ENCODE data around the gene RAPGEF3. TPM values are rescaled to one million over a fixed set of nuclear protein-coding genes. Genes with fewer than 3 reads are reported as not detected.

RAPGEF3 gene
- total RNA-seq, result 1 to 10 TPM in 1 of 2 experiments, under 1 TPM in 1; 0.95 to 1.1 TPM
- polyA plus RNA-seq, result 0.15 TPM

- Mint-ChIP-seq H3K4me3 (peak within 1 kb of the TSS; percentile 68 to 90 (median 75)), H3K4me1 (peaks cover 11 to 31% (median 15%) of the 10 kb centered on the region in 3 donors), H3K9me3 (no peaks in the 10 kb centered on the region), H3K27ac (peak within 1 kb of the TSS in 3 of 8 donors; percentile 23 to 56 (median 50)), H3K36me3 (no peaks in the 10 kb centered on the region), H3K27me3 (no peaks in the 10 kb centered on the region)
- CTCF ChIA-PET, result interaction anchor here (0.6 to 10.6 kb wide), 11 partner anchors 8 to 79 kb away, joined by 3 to 156 read pairs (median 13); partner anchors contain the start of genes RPAP3 and SLC48A1
- no peaks in the 10 kb centered on the region for H3K36me3 ChIP-seq (ENCODE audit: insufficient read depth, low read length)
- peak within 1 kb of the TSS; percentile 66 for H3K4me3 ChIP-seq (ENCODE audit: low read length)
- H3K27ac ChIP-seq (ENCODE audit: low read depth, low read length), result peak within 1 kb of the TSS; percentile 31
- H3K4me1 ChIP-seq (ENCODE audit: insufficient read depth, low read length), result peaks cover 11% of the 10 kb centered on the region
- H3K27me3 ChIP-seq (ENCODE audit: insufficient read depth, low read length, poor library complexity, severe bottlenecking), result no peaks in the 10 kb centered on the region
- DNase-seq, result peak; percentile 51 to 80 (median 60)
- POLR2A ChIA-PET, result interaction anchor here (0.9 to 1.3 kb wide), 3 partner anchors 13 to 17 kb away, joined by 3 to 5 read pairs (median 3); no protein-coding TSS in a partner anchor
- H3K9me3 ChIP-seq (ENCODE audit: low read length), result no peaks in the 10 kb centered on the region
Measured at GRCh38 chr12:47758834-47759690, at the start of gene RAPGEF3. RAPGEF3 (minus strand) TSS chr12:47758880; CDS start chr12:47758556, 324 bp downstream.

GRCh38 chr12:47808050-47808449 lies 49.4 kb upstream of the RAPGEF3 start:
- POLR2A ChIA-PET, result interaction anchor here (0.5 to 1.9 kb wide), 10 partner anchors 10 to 1400 kb away, joined by 3 to 23 read pairs (median 4); partner anchors contain the start of gene RPAP3
- H3K36me3 Mint-ChIP-seq, result peaks cover 0 to 21% (median 1%) of the 10 kb centered on the region in 3 donors

GRCh38 chr12:47807338-47807737 lies 48.7 kb upstream of the RAPGEF3 start:
- Mint-ChIP-seq H3K36me3 (peaks cover 0 to 21% (median 1%) of the 10 kb centered on the region in 3 donors), H3K4me1 (peaks cover 91 to 99% (median 99%) of the 10 kb centered on the region in 3 donors), H3K4me3 (peak overlapping the region in 6 of 7 donors; percentile 53 to 86 (median 71)), H3K27me3 (peaks cover 0 to 2% of the 10 kb centered on the region in 2 donors), H3K27ac (peak overlapping the region in 7 of 8 donors; percentile 88 to 97 (median 93)), H3K9me3 (no peaks in the 10 kb centered on the region)
- H3K4me3 ChIP-seq (ENCODE audit: low read length), result peak overlapping the region; percentile 69
- ChIA-PET POLR2A (interaction anchor here (1.0 to 1.9 kb wide), 7 partner anchors 11 to 101 kb away, joined by 3 to 23 read pairs (median 4); partner anchors contain the start of gene RPAP3), CTCF (interaction anchor here (1.2 to 24.2 kb wide), 11 partner anchors 10 to 156 kb away, joined by 3 to 452 read pairs (median 9); partner anchors contain the start of genes HDAC7, SLC48A1 and TMEM106C)
- DNase-seq, result no peak
- H3K36me3 ChIP-seq (ENCODE audit: insufficient read depth, low read length), result peaks cover 7% of the 10 kb centered on the region
- no peaks in the 10 kb centered on the region for H3K27me3 ChIP-seq (ENCODE audit: insufficient read depth, low read length, poor library complexity, severe bottlenecking)
- H3K4me1 ChIP-seq (ENCODE audit: insufficient read depth, low read length), result peaks cover 99% of the 10 kb centered on the region
- peak overlapping the region; percentile 69 for H3K27ac ChIP-seq (ENCODE audit: low read depth, low read length)
- H3K9me3 ChIP-seq (ENCODE audit: low read length), result no peaks in the 10 kb centered on the region

More at GRCh38 chr12:47808050-47808449, 49.4 kb upstream of the RAPGEF3 start:
- Mint-ChIP-seq H3K27me3 (peaks cover 0 to 2% of the 10 kb centered on the region in 2 donors), H3K4me1 (peaks cover 89 to 99% (median 98%) of the 10 kb centered on the region in 3 donors), H3K4me3 (peak overlapping the region; percentile 59 to 86 (median 69)), H3K9me3 (no peaks in the 10 kb centered on the region), H3K27ac (peak overlapping the region; percentile 88 to 97 (median 94))
- Histone ChIP-seq H3K4me1 (ENCODE audit: insufficient read depth, low read length) (peaks cover 97% of the 10 kb centered on the region), H3K27ac (ENCODE audit: low read depth, low read length) (peak overlapping the region; percentile 69), H3K27me3 (ENCODE audit: insufficient read depth, low read length, poor library complexity, severe bottlenecking) (no peaks in the 10 kb centered on the region), H3K4me3 (ENCODE audit: low read length) (peak overlapping the region; percentile 69), H3K9me3 (ENCODE audit: low read length) (no peaks in the 10 kb centered on the region), H3K36me3 (ENCODE audit: insufficient read depth, low read length) (peaks cover 7% of the 10 kb centered on the region)
- DNase-seq, result peak; percentile 55 to 87 (median 70)
- CTCF ChIA-PET, result interaction anchor here (0.9 to 24.2 kb wide), 16 partner anchors 10 to 155 kb away, joined by 3 to 452 read pairs (median 6); partner anchors contain the start of genes HDAC7, SLC48A1 and TMEM106C

- H3K36me3 Mint-ChIP-seq, result peaks cover 0 to 27% (median 1%) of the 10 kb centered on the region in 3 donors
- Histone ChIP-seq H3K9me3 (ENCODE audit: low read length) (no peaks in the 10 kb centered on the region), H3K27ac (ENCODE audit: low read depth, low read length) (no peak overlapping the region), H3K4me1 (ENCODE audit: insufficient read depth, low read length) (peaks cover 99% of the 10 kb centered on the region), H3K4me3 (ENCODE audit: low read length) (peak overlapping the region; percentile 6), H3K36me3 (ENCODE audit: insufficient read depth, low read length) (peaks cover 11% of the 10 kb centered on the region), H3K27me3 (ENCODE audit: insufficient read depth, low read length, poor library complexity, severe bottlenecking) (no peaks in the 10 kb centered on the region)
- peaks cover 0 to 2% of the 10 kb centered on the region in 2 donors for H3K27me3 Mint-ChIP-seq
- no peaks in the 10 kb centered on the region for H3K9me3 Mint-ChIP-seq
- ChIA-PET POLR2A (no interaction called here), CTCF (interaction anchor here (1.3 to 24.2 kb wide), 2 partner anchors 20 to 30 kb away, joined by 3 to 452 read pairs; no protein-coding TSS in a partner anchor)
- H3K4me1 Mint-ChIP-seq, result peaks cover 86 to 98% (median 97%) of the 10 kb centered on the region in 3 donors
- H3K4me3 Mint-ChIP-seq, result peak overlapping the region in 2 of 7 donors; percentile 12 to 36
- peak overlapping the region; percentile 24 to 97 (median 72) for H3K27ac Mint-ChIP-seq
- DNase-seq, result no peak
Measured at GRCh38 chr12:47805417-47805816, 46.7 kb upstream of the RAPGEF3 start.

- Mint-ChIP-seq H3K36me3 (peaks cover 0 to 35% (median 1%) of the 10 kb centered on the region in 3 donors), H3K9me3 (no peaks in the 10 kb centered on the region), H3K4me1 (peaks cover 80 to 93% (median 89%) of the 10 kb centered on the region in 3 donors), H3K27ac (peak overlapping the region in 2 of 8 donors; percentile 29 to 85), H3K4me3 (no peak overlapping the region), H3K27me3 (peaks cover 0 to 2% of the 10 kb centered on the region in 2 donors)
- H3K36me3 ChIP-seq (ENCODE audit: insufficient read depth, low read length), result peaks cover 11% of the 10 kb centered on the region
- POLR2A ChIA-PET, result interaction anchor here (0.7 to 1.0 kb wide), 3 partner anchors 8 to 32 kb away, joined by 3 to 4 read pairs (median 4); no protein-coding TSS in a partner anchor
- H3K27ac ChIP-seq (ENCODE audit: low read depth, low read length), result no peak overlapping the region
- no peaks in the 10 kb centered on the region for H3K9me3 ChIP-seq (ENCODE audit: low read length)
- H3K4me3 ChIP-seq (ENCODE audit: low read length), result no peak overlapping the region
- CTCF ChIA-PET, result interaction anchor here (1.2 to 24.2 kb wide), 2 partner anchors 15 to 31 kb away, joined by 3 to 452 read pairs; partner anchors contain the start of gene HDAC7
- no peak for DNase-seq
- H3K4me1 ChIP-seq (ENCODE audit: insufficient read depth, low read length), result peaks cover 94% of the 10 kb centered on the region
- no peaks in the 10 kb centered on the region for H3K27me3 ChIP-seq (ENCODE audit: insufficient read depth, low read length, poor library complexity, severe bottlenecking)
Measured at GRCh38 chr12:47804171-47804570, 45.5 kb upstream of the RAPGEF3 start.

- no peak overlapping the region for H3K27ac ChIP-seq (ENCODE audit: low read depth, low read length)
- H3K27me3 Mint-ChIP-seq, result peaks cover 0 to 2% of the 10 kb centered on the region in 2 donors
- H3K27ac Mint-ChIP-seq, result peak overlapping the region; percentile 30 to 97 (median 80)
- peaks cover 87% of the 10 kb centered on the region for H3K4me1 ChIP-seq (ENCODE audit: insufficient read depth, low read length)
- peaks cover 71 to 89% (median 84%) of the 10 kb centered on the region in 3 donors for H3K4me1 Mint-ChIP-seq
- no peak overlapping the region for H3K4me3 ChIP-seq (ENCODE audit: low read length)
- peaks cover 0 to 44% (median 1%) of the 10 kb centered on the region in 3 donors for H3K36me3 Mint-ChIP-seq
- H3K9me3 Mint-ChIP-seq, result no peaks in the 10 kb centered on the region
- no peak for DNase-seq
- H3K9me3 ChIP-seq (ENCODE audit: low read length), result no peaks in the 10 kb centered on the region
- H3K36me3 ChIP-seq (ENCODE audit: insufficient read depth, low read length), result peaks cover 11% of the 10 kb centered on the region
- H3K27me3 ChIP-seq (ENCODE audit: insufficient read depth, low read length, poor library complexity, severe bottlenecking), result no peaks in the 10 kb centered on the region
- H3K4me3 Mint-ChIP-seq, result peak overlapping the region in 3 of 7 donors; percentile 16 to 75 (median 26)
- ChIA-PET POLR2A (no interaction called here), CTCF (interaction anchor here (1.2 to 24.2 kb wide), 2 partner anchors 16 to 32 kb away, joined by 3 to 452 read pairs; partner anchors contain the start of gene HDAC7)
Measured at GRCh38 chr12:47803191-47803875, 44.7 kb upstream of the RAPGEF3 start.

GRCh38 chr12:47802312-47802711 lies 43.6 kb upstream of the RAPGEF3 start:
- Histone ChIP-seq H3K27me3 (ENCODE audit: insufficient read depth, low read length, poor library complexity, severe bottlenecking) (no peaks in the 10 kb centered on the region), H3K9me3 (ENCODE audit: low read length) (no peaks in the 10 kb centered on the region), H3K36me3 (ENCODE audit: insufficient read depth, low read length) (peaks cover 19% of the 10 kb centered on the region), H3K4me1 (ENCODE audit: insufficient read depth, low read length) (peaks cover 82% of the 10 kb centered on the region), H3K4me3 (ENCODE audit: low read length) (no peak overlapping the region), H3K27ac (ENCODE audit: low read depth, low read length) (no peak overlapping the region)
- DNase-seq, result no peak
- ChIA-PET CTCF (interaction anchor here (0.7 to 24.2 kb wide), 4 partner anchors 15 to 58 kb away, joined by 4 to 452 read pairs (median 6); no protein-coding TSS in a partner anchor), POLR2A (interaction anchor here (1.0 to 1.7 kb wide), 2 partner anchors 9 to 11 kb away, joined by 4 read pairs; no protein-coding TSS in a partner anchor)
- no peaks in the 10 kb centered on the region for H3K27me3 Mint-ChIP-seq
- peak overlapping the region in 1 of 7 donors; percentile 35 for H3K4me3 Mint-ChIP-seq
- no peaks in the 10 kb centered on the region for H3K9me3 Mint-ChIP-seq
- H3K4me1 Mint-ChIP-seq, result peaks cover 63 to 83% (median 78%) of the 10 kb centered on the region in 3 donors
- peak overlapping the region; percentile 34 to 89 (median 66) for H3K27ac Mint-ChIP-seq
- H3K36me3 Mint-ChIP-seq, result peaks cover 0 to 50% (median 4%) of the 10 kb centered on the region in 3 donors

Data from CD8-positive, alpha-beta memory T cell (primary cell).